Nephron progenitor cell (in vitro differentiated cells): Measurements from ENCODE around the gene GSG1L.

Source experiments
- DNase-seq: peaks from one replicate; pipeline ENCODE4 v3.0.0; 2021
- H3K27ac Mint-ChIP-seq: 2 replicates; pipeline ENCODE4 v1.8.0; 2021; ENCODE audit warnings: mild to moderate bottlenecking, moderate library complexity, mixed read lengths
- H3K27me3 Mint-ChIP-seq: 2 replicates; pipeline ENCODE4 v1.8.0; 2021; ENCODE audit warnings: mild to moderate bottlenecking, low read depth, mixed read lengths; ENCODE audit not compliant: poor library complexity
- H3K36me3 Mint-ChIP-seq: 2 replicates; pipeline ENCODE4 v1.8.0; 2021; ENCODE audit warnings: low read depth, mixed read lengths
- H3K4me1 Mint-ChIP-seq: 2 replicates; pipeline ENCODE4 v1.8.0; 2021; ENCODE audit warnings: mixed read lengths
- H3K4me3 Mint-ChIP-seq: 2 replicates; pipeline ENCODE4 v1.8.0; 2021; ENCODE audit warnings: mild to moderate bottlenecking, moderate library complexity, mixed read lengths
- H3K9me3 Mint-ChIP-seq: 2 replicates; pipeline ENCODE4 v1.8.0; 2021; ENCODE audit warnings: mild to moderate bottlenecking, moderate library complexity, mixed read lengths
- TF ChIP-seq, protein P1 (sequence below): fragments of 200-600 bp; sonication (generic); IDR thresholded peaks from 2 replicates; pipeline ENCODE4 v1.5.0; 2021; ENCODE audit warnings: antibody characterized with exemption

GSG1L gene

DNA sequence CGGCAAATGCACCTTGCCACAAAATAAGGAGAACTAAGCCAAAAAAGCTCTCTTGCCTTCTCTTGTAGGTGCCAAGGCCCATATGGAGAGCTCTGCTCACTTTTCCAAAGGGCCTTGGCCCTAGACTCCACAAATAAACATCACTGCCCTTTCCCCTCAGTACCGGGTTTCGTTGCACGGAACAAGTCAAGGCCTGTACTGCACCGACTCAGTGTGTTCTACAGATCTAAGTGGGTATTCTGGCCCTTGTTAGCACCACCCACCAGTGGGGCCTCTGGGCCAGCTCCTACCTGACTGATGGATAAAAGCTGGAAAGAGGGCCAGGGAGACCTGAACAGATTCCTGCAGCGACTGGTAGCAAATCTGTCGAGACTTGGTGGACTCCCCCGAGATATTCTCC, 43.7 kb upstream of the GSG1L start:
- H3K36me3 Mint-ChIP-seq: peaks cover 70% of the 10 kb centered on the region
- no peak for DNase-seq
- no peak overlapping the region for H3K4me3 Mint-ChIP-seq
- no peaks in the 10 kb centered on the region for H3K9me3 Mint-ChIP-seq
- H3K4me1 Mint-ChIP-seq: no peaks in the 10 kb centered on the region
- H3K27me3 Mint-ChIP-seq: no peaks in the 10 kb centered on the region
- TF ChIP-seq, protein P1, sequence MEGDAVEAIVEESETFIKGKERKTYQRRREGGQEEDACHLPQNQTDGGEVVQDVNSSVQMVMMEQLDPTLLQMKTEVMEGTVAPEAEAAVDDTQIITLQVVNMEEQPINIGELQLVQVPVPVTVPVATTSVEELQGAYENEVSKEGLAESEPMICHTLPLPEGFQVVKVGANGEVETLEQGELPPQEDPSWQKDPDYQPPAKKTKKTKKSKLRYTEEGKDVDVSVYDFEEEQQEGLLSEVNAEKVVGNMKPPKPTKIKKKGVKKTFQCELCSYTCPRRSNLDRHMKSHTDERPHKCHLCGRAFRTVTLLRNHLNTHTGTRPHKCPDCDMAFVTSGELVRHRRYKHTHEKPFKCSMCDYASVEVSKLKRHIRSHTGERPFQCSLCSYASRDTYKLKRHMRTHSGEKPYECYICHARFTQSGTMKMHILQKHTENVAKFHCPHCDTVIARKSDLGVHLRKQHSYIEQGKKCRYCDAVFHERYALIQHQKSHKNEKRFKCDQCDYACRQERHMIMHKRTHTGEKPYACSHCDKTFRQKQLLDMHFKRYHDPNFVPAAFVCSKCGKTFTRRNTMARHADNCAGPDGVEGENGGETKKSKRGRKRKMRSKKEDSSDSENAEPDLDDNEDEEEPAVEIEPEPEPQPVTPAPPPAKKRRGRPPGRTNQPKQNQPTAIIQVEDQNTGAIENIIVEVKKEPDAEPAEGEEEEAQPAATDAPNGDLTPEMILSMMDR: no peak
- H3K27ac Mint-ChIP-seq: peak overlapping the region; percentile 81

DNA sequence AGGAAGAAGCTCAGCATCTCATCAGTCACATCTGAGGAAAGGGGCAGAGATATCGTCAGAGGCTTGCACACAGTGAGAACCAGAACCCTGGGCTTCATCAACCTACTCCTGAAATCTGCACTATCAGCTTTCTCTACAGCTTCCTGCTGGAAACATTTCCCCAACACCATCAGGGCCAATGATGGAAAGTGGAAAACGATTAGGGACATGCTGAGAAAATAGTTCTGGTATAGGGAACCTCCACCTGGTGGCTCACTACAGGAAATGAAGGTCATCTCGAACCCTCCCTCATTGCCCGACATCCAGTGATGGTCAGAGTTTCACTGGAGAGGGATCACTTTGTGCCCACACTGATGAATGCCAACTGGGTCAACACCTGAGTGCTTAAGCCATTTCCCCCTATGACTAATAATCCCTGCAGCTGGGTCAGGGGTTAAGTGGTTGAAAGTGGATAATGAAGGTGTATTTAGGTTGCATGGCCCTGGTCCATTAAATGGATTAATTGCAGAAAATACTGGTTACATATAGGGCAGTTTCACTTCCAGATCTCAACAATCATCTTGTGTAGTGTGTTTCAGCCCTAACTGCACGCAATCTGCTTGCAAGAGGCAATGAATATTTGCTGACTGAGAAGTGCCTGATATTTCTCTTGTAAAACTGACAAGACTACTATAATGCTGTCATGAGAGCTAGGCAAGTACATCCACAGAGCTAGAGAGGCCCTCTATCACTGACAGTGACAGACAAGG, 43.1 kb upstream of the GSG1L start:
- H3K36me3 Mint-ChIP-seq: peaks cover 73% of the 10 kb centered on the region
- no peaks in the 10 kb centered on the region for H3K4me1 Mint-ChIP-seq
- no peak for DNase-seq
- H3K4me3 Mint-ChIP-seq: no peak overlapping the region
- TF ChIP-seq, protein P1: no peak
- no peaks in the 10 kb centered on the region for H3K9me3 Mint-ChIP-seq
- H3K27ac Mint-ChIP-seq: no peak overlapping the region
- H3K27me3 Mint-ChIP-seq: no peaks in the 10 kb centered on the region

DNA sequence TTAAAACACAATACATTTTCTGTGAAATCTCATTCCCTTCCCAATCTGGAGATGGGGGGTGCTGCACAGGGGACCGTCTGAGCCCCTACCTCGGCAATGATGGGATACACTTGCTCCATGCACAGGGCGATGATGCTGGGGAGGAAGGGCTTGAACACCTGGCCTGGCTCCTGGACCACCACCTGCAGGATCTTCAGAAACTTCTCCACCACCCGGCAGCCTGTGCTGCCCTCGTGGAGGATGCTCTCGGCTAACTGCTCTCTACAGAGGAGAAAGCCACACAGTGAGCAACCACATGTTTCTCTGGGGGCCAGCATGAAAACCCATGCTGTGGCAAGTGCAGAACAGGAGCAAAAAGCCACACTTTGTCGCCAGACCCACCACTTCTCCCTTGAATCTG, 42.4 kb upstream of the GSG1L start:
- Mint-ChIP-seq H3K9me3 (no peaks in the 10 kb centered on the region), H3K4me3 (no peak overlapping the region), H3K27ac (no peak overlapping the region), H3K27me3 (no peaks in the 10 kb centered on the region), H3K4me1 (no peaks in the 10 kb centered on the region), H3K36me3 (peaks cover 66% of the 10 kb centered on the region)
- TF ChIP-seq, protein P1: no peak
- DNase-seq: no peak

DNA sequence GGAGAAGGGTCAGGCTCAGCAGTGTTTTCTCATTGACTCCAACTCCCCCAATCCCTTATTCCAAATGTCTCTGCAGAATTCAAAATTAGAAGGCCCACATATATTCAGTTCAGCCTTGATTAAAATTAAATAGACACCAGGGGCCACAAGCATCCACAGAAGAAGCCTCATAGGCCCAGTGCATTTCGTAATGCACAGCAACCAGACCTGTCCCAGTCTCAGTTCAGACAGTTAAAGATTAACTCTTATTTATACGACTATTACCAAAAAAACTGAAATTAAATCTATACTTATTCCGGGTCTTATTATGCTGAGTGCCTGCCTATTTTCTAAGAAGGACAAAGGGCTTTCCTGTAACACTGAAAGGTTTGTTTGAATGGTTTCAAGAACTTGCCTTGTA, 41.8 kb upstream of the GSG1L start:
- Mint-ChIP-seq H3K36me3 (peaks cover 63% of the 10 kb centered on the region), H3K4me3 (no peak overlapping the region), H3K9me3 (no peaks in the 10 kb centered on the region), H3K27me3 (no peaks in the 10 kb centered on the region), H3K4me1 (no peaks in the 10 kb centered on the region), H3K27ac (no peak overlapping the region)
- TF ChIP-seq, protein P1: no peak
- DNase-seq: no peak

DNA sequence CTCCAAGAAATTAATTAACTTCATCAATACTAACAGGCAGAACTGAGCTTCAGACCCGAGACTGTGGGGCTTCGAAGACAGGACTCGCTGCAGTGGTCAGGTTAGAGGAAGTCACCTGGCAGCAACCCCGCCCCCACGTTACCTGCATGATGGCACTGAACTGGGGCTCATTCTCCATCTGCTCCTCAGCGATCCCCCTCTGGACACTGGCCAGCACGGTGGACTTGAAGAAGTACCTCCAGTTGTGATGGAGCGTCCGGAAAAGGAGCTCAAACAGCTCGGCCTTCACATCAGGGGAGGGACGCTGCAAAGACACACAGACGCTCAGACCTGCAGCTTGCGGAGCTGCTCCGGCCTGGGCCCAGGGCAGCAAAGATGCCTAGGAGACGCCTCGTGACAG, 40.9 kb upstream of the GSG1L start:
- H3K27me3 Mint-ChIP-seq: no peaks in the 10 kb centered on the region
- H3K9me3 Mint-ChIP-seq: no peaks in the 10 kb centered on the region
- no peaks in the 10 kb centered on the region for H3K4me1 Mint-ChIP-seq
- no peak overlapping the region for H3K4me3 Mint-ChIP-seq
- TF ChIP-seq, protein P1: no peak
- no peak for DNase-seq
- H3K36me3 Mint-ChIP-seq: peaks cover 63% of the 10 kb centered on the region
- no peak overlapping the region for H3K27ac Mint-ChIP-seq

DNA sequence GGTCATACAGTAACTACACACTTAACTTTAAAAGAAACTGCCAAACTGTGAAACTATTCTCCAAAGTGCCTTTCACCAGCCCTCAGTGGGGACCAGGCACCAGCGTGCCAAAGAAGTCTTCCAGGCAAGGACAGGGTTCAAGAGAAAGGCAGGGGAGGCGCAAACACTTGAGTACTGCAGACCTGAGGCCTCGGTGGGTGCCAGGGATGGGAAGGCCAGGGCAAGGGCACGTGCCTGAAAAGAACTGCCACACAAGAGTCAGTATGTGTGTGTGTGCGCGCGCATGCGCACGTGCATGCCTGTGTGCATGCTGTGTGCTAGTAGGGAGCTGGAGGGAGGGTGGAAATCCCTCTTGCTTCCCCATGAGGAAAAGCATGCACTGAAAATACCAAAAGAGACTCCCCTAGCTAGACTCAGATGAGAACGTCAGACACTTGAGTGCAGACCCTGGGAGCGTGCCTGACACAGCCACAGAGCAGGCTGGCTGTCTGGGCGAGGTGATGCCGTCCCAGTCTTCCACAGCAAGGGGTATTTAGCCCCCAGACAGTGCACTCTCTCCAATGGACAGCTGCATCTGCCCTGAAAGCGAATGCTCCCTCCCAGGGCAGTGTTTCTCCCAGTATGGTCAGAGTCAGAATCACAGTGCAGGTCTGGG, 40.1 kb upstream of the GSG1L start:
- peak overlapping the region; percentile 45 for H3K27ac Mint-ChIP-seq
- no peak overlapping the region for H3K4me3 Mint-ChIP-seq

More for the DNA sequence above, 40.1 kb upstream of the GSG1L start:
- no peaks in the 10 kb centered on the region for H3K4me1 Mint-ChIP-seq
- H3K27me3 Mint-ChIP-seq: no peaks in the 10 kb centered on the region
- peaks cover 67% of the 10 kb centered on the region for H3K36me3 Mint-ChIP-seq
- DNase-seq: no peak
- TF ChIP-seq, protein P1: no peak
- H3K9me3 Mint-ChIP-seq: no peaks in the 10 kb centered on the region
